PC-9 (cell line): Measurements from ENCODE around the gene ZNF57. TPM values are rescaled to one million over a fixed set of nuclear protein-coding genes. Genes with fewer than 3 reads are reported as not detected.

Experiments
- Bru-seq: library from RNA; stranded (reverse); fragments of 400-500 nt; gene quantifications from one replicate; lab custom pipeline; 2021; lab: Mats Ljungman, UMichigan
- BruChase-seq, 2 experiments: library from RNA; stranded (reverse); fragments of 400-500 nt; gene quantifications; one replicate each; lab custom pipeline; 2021; lab: Mats Ljungman, UMichigan
- BruUV-seq: library from RNA; stranded (reverse); fragments of 400-500 nt; replicated peaks from 2 replicates; lab custom pipeline; 2021; lab: Mats Ljungman, UMichigan
- CTCF ChIA-PET: fragments of 300-600 bp; sonication (Branson Sonifier 250); formaldehyde crosslinking; loops from one replicate; lab custom pipeline; 2022; ENCODE audit warnings: antibody characterized with exemption; lab: Charles Lee
- POLR2A ChIA-PET: fragments of 300-600 bp; sonication (Branson Sonifier 250); formaldehyde crosslinking; loops from one replicate; lab custom pipeline; 2022; ENCODE audit warnings: antibody characterized with exemption; ENCODE audit not compliant: unreplicated experiment; lab: Charles Lee
- DNase-seq, 2 experiments: peaks; one replicate each; pipeline versions ENCODE4 v3.0.0 to v3.0.0-alpha.2; 2015 to 2022; ENCODE audit warnings: mixed read lengths in 1 of 2
- H2AFZ ChIP-seq: fragments of 200-600 bp; sonication (generic); 2 replicates; pipeline ENCODE4 v1.8.1; 2017; ENCODE audit warnings: antibody characterized with exemption
- H3F3A ChIP-seq: fragments of 200-600 bp; sonication (generic); 2 replicates; pipeline ENCODE4 v1.8.1; 2017; ENCODE audit warnings: antibody characterized with exemption, mild to moderate bottlenecking, low read depth; ENCODE audit not compliant: insufficient read depth
- H3K27ac ChIP-seq: fragments of 200-600 bp; sonication (generic); 2 replicates; pipeline ENCODE4 v1.6.1; 2016; ENCODE audit warnings: mixed run types
- H3K27me3 ChIP-seq: fragments of 200-600 bp; sonication (generic); 2 replicates; pipeline ENCODE4 v1.6.1; 2016; ENCODE audit warnings: low read depth, mixed run types; ENCODE audit not compliant: insufficient read depth
- H3K36me3 ChIP-seq: fragments of 200-600 bp; sonication (generic); 2 replicates; pipeline ENCODE4 v1.6.1; 2016; ENCODE audit warnings: low read depth, mixed run types
- H3K4me1 ChIP-seq: fragments of 200-600 bp; sonication (generic); replicated peaks from 2 replicates; pipeline ENCODE4 v1.6.1; 2016; ENCODE audit warnings: mixed run types; ENCODE audit not compliant: insufficient read depth
- H3K4me2 ChIP-seq: fragments of 200-600 bp; sonication (generic); 2 replicates; pipeline ENCODE4 v1.6.1; 2017; ENCODE audit warnings: mixed run types
- H3K4me3 ChIP-seq: fragments of 200-600 bp; sonication (generic); 2 replicates; pipeline ENCODE4 v1.6.1; 2016; ENCODE audit warnings: mixed run types
- H3K79me2 ChIP-seq: fragments of 200-600 bp; sonication (generic); 2 replicates; pipeline ENCODE4 v1.6.1; 2017; ENCODE audit warnings: low read depth, mixed run types
- H3K9me2 ChIP-seq: fragments of 200-600 bp; sonication (generic); 2 replicates; pipeline ENCODE4 v1.8.1; 2017; ENCODE audit warnings: mild to moderate bottlenecking; ENCODE audit not compliant: insufficient read depth
- H3K9me3 ChIP-seq: fragments of 200-600 bp; sonication (generic); 2 replicates; pipeline ENCODE4 v1.8.1; 2016; ENCODE audit warnings: low read depth; ENCODE audit not compliant: insufficient read depth
- H4K20me1 ChIP-seq: fragments of 200-600 bp; sonication (generic); 2 replicates; pipeline ENCODE4 v1.8.1; 2017; ENCODE audit not compliant: insufficient read depth
- EZH2 ChIP-seq: fragments of 200-600 bp; sonication (generic); IDR thresholded peaks from 2 replicates; pipeline ENCODE4 v1.8.0; 2017; ENCODE audit warnings: antibody characterized with exemption, low read depth
- intact Hi-C: fragments of 100-400 bp; cut with micrococcal nuclease; formaldehyde crosslinking; loops from one replicate; pipeline ENCODE4 v1.10.0; 2022; ENCODE audit not compliant: unreplicated experiment
- long read RNA-seq: library from polyadenylated mRNA; stranded (forward); transcript quantifications from one replicate; pipeline ENCODE4 v2.0.0, GENCODE V29; 2022
- total RNA-seq: library from RNA; stranded (reverse); gene quantifications from 2 replicates; pipeline ENCODE4 v1.2.3, GENCODE V29; 2021
- TF ChIP-seq, protein P1 (sequence below): fragments of 200-600 bp; sonication (generic); conservative IDR thresholded peaks from 2 replicates; pipeline ENCODE4 v1.6.1; 2017; ENCODE audit warnings: mixed run types, antibody characterized with exemption, mild to moderate bottlenecking, moderate library complexity

The ZNF57 gene
- total RNA-seq (2.6 TPM in 2 replicates), Bru-seq, nascent RNA (percentile 52 among the genes with signal in this experiment), BruChase-seq, experiment 1, labeled RNA remaining after a 2-hour chase (percentile 45 among the genes with signal in this experiment), BruChase-seq, experiment 2, labeled RNA remaining after a 6-hour chase (percentile 56 among the genes with signal in this experiment)
- long read RNA-seq, partial matches to known transcripts = 0 of 3 reads
- long read RNA-seq, other reads (novel, unspliced or antisense) = 0 of 3 reads

- peak within 1 kb of the TSS; percentile 88 for H2AFZ ChIP-seq
- intact Hi-C loops = loop anchor here (2.0 kb wide), 1 partner anchor 44 kb away; the partner anchor contains the start of gene ZNF77
- H3K27me3 ChIP-seq = no peaks in the 10 kb centered on the region
- H3K36me3 ChIP-seq = no peaks in the 10 kb centered on the region
- H3F3A ChIP-seq = no peaks in the 10 kb centered on the region
- CTCF ChIA-PET = interaction anchor here (0.6 kb wide), 1 partner anchor 921 kb away, joined by 3 read pairs; no protein-coding TSS in a partner anchor
- H3K9me2 ChIP-seq = no peaks in the 10 kb centered on the region
- H3K27ac ChIP-seq = no peak within 1 kb of the TSS
- no TSS peak for BruUV-seq
- no peaks in the 10 kb centered on the region for H3K4me1 ChIP-seq
- POLR2A ChIA-PET = interaction anchor here (0.6 to 1.0 kb wide), 3 partner anchors 8 to 687 kb away, joined by 3 to 4 read pairs (median 3); no protein-coding TSS in a partner anchor
- DNase-seq = peak; percentile 95 to 96
- no peaks in the 10 kb centered on the region for H3K9me3 ChIP-seq
- H4K20me1 ChIP-seq = no peaks in the 10 kb centered on the region
- no peak for TF ChIP-seq EZH2
- TF ChIP-seq, protein P1, sequence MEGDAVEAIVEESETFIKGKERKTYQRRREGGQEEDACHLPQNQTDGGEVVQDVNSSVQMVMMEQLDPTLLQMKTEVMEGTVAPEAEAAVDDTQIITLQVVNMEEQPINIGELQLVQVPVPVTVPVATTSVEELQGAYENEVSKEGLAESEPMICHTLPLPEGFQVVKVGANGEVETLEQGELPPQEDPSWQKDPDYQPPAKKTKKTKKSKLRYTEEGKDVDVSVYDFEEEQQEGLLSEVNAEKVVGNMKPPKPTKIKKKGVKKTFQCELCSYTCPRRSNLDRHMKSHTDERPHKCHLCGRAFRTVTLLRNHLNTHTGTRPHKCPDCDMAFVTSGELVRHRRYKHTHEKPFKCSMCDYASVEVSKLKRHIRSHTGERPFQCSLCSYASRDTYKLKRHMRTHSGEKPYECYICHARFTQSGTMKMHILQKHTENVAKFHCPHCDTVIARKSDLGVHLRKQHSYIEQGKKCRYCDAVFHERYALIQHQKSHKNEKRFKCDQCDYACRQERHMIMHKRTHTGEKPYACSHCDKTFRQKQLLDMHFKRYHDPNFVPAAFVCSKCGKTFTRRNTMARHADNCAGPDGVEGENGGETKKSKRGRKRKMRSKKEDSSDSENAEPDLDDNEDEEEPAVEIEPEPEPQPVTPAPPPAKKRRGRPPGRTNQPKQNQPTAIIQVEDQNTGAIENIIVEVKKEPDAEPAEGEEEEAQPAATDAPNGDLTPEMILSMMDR = no peak
- H3K4me2 ChIP-seq = peak within 1 kb of the TSS; percentile 80
- peaks cover 36% of the 10 kb centered on the region for H3K79me2 ChIP-seq
- H3K4me3 ChIP-seq = peak within 1 kb of the TSS; percentile 79
Measured at GRCh38 chr19:2900296-2901252, at the start of gene ZNF57. TSS of gene ZNF57 (plus strand) at chr19:2900928. CDS start at chr19:2901046, 118 bp downstream.

GRCh38 chr19:2852598-2852997 lies 48.1 kb upstream of the ZNF57 start:
- CTCF ChIA-PET = no interaction called here
- Histone ChIP-seq H4K20me1 (no peaks in the 10 kb centered on the region), H3K79me2 (no peaks in the 10 kb centered on the region), H2AFZ (no peak overlapping the region), H3K9me3 (peaks cover 9% of the 10 kb centered on the region; the same call in 1 of the 2 replicates), H3K36me3 (peaks cover 25% of the 10 kb centered on the region), H3K4me1 (no peaks in the 10 kb centered on the region), H3K9me2 (no peaks in the 10 kb centered on the region), H3K27me3 (no peaks in the 10 kb centered on the region), H3K4me2 (no peak overlapping the region), H3K27ac (no peak overlapping the region), H3K4me3 (no peak overlapping the region), H3F3A (no peaks in the 10 kb centered on the region)
- BruUV-seq = no TSS peak
- POLR2A ChIA-PET = no interaction called here
- intact Hi-C loops = no loop called here
- no peak for DNase-seq
- TF ChIP-seq EZH2 = no peak
- TF ChIP-seq, protein P1 = no peak

- no peaks in the 10 kb centered on the region for H3K4me1 ChIP-seq
- H2AFZ ChIP-seq = no peak overlapping the region
- POLR2A ChIA-PET = no interaction called here
- no peaks in the 10 kb centered on the region for H3F3A ChIP-seq
- H3K4me3 ChIP-seq = no peak overlapping the region
- no peaks in the 10 kb centered on the region for H3K79me2 ChIP-seq
- no TSS peak for BruUV-seq
- H3K36me3 ChIP-seq = peaks cover 25% of the 10 kb centered on the region
- no peaks in the 10 kb centered on the region for H3K9me2 ChIP-seq
- H4K20me1 ChIP-seq = no peaks in the 10 kb centered on the region
- no peaks in the 10 kb centered on the region for H3K27me3 ChIP-seq
- TF ChIP-seq, protein P1 = no peak
- no peak for TF ChIP-seq EZH2
- H3K4me2 ChIP-seq = no peak overlapping the region
- intact Hi-C loops = no loop called here
- peaks cover 9% of the 10 kb centered on the region; the same call in 1 of the 2 replicates for H3K9me3 ChIP-seq
- H3K27ac ChIP-seq = no peak overlapping the region
- no peak for DNase-seq
- CTCF ChIA-PET = no interaction called here
Measured at GRCh38 chr19:2853015-2853606, 47.6 kb upstream of the ZNF57 start.
